Measurements from ENCODE around the gene ENOX1. TPM values are rescaled to one million over a fixed set of nuclear protein-coding genes. Genes with fewer than 3 reads are reported as not detected.

Gene ENOX1
- polyA plus RNA-seq, 1 donor (not counting 4 experiments of a cell fraction or from before 2014, with no cell fraction given) = 1.1 TPM

DNA sequence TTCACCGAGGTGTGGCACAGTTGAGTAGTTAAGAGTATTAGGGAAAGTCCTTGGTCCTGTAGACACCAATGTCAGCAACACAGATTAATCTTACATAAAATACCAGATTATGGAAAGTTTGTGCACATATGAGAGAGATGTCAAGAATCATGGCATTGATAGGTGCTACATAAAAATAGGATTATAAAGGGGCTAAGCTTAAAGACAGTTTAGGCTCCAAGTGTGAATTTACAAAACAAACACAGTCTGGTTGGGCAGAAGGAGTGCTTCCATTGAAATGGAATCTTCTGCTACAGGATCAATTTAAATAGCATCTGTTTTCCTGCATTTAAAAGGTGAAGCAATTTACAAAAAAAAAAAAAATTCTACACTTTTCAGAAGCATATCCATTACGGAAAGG lies 470.5 kb downstream of the ENOX1 start:
- dilution Hi-C loops (cut with MboI; ENCODE audit: extremely low pct_ligation_motif_present, low sequenced_read_pairs) = no loop called here
- no peak overlapping the region for H3K27ac ChIP-seq (ENCODE audit: control insufficient read depth, insufficient read depth, low read length)
- no peak overlapping the region for H3K4me2 ChIP-seq (ENCODE audit: control insufficient read depth, extremely low read depth, insufficient read depth, low read depth, low read length)
- H3K9ac ChIP-seq (ENCODE audit: control insufficient read depth, extremely low read depth, insufficient read depth, low read length) = no peak overlapping the region
- peaks cover 2% of the 10 kb centered on the region for H3K4me1 ChIP-seq (ENCODE audit: control insufficient read depth, extremely low read depth, insufficient read depth, low read length)
- no peaks in the 10 kb centered on the region for H3K79me2 ChIP-seq (ENCODE audit: control insufficient read depth, insufficient read depth, low read length)
- no peaks in the 10 kb centered on the region for H3K9me3 ChIP-seq (ENCODE audit: control insufficient read depth, low read depth, low read length)
- no peak overlapping the region for H2AFZ ChIP-seq (ENCODE audit: control insufficient read depth, low read length)
- H3K36me3 ChIP-seq (ENCODE audit: control insufficient read depth in 2 of 2, extremely low read depth in 1 of 2, insufficient read depth in 2 of 2, low read length in 2 of 2) = no peaks in the 10 kb centered on the region
- no peaks in the 10 kb centered on the region for H3K9me1 ChIP-seq (ENCODE audit: control insufficient read depth, extremely low read depth, insufficient read depth, low read length)
- DNase-seq (ENCODE audit: low read depth, low spot score) = no peak
- no peaks in the 10 kb centered on the region for H4K20me1 ChIP-seq (ENCODE audit: control insufficient read depth, extremely low read depth, insufficient read depth, low read length)
- H3K27me3 ChIP-seq (ENCODE audit: control insufficient read depth, extremely low read depth, insufficient read depth, low read length) = no peaks in the 10 kb centered on the region
- TF ChIP-seq, protein P1, sequence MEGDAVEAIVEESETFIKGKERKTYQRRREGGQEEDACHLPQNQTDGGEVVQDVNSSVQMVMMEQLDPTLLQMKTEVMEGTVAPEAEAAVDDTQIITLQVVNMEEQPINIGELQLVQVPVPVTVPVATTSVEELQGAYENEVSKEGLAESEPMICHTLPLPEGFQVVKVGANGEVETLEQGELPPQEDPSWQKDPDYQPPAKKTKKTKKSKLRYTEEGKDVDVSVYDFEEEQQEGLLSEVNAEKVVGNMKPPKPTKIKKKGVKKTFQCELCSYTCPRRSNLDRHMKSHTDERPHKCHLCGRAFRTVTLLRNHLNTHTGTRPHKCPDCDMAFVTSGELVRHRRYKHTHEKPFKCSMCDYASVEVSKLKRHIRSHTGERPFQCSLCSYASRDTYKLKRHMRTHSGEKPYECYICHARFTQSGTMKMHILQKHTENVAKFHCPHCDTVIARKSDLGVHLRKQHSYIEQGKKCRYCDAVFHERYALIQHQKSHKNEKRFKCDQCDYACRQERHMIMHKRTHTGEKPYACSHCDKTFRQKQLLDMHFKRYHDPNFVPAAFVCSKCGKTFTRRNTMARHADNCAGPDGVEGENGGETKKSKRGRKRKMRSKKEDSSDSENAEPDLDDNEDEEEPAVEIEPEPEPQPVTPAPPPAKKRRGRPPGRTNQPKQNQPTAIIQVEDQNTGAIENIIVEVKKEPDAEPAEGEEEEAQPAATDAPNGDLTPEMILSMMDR (optimal IDR thresholded peaks at IDR 0.05 in 1 of 3, IDR thresholded peaks at IDR 0.05 in 1 of 3, conservative IDR thresholded peaks at IDR 0.05 in 1 of 3; ENCODE audit: extremely low read depth in 1 of 3, insufficient read depth in 2 of 3, low read length in 3 of 3) = no peak
- no peak for TF ChIP-seq EZH2 (IDR thresholded peaks at IDR 0.05; ENCODE audit: low read length)
- no peak for FAIRE-seq
- no peak overlapping the region for H3K4me3 ChIP-seq (ENCODE audit: control insufficient read depth in 2 of 3, extremely low read depth in 1 of 3, insufficient read depth in 2 of 3, low read depth in 1 of 3, low read length in 3 of 3)

DNA sequence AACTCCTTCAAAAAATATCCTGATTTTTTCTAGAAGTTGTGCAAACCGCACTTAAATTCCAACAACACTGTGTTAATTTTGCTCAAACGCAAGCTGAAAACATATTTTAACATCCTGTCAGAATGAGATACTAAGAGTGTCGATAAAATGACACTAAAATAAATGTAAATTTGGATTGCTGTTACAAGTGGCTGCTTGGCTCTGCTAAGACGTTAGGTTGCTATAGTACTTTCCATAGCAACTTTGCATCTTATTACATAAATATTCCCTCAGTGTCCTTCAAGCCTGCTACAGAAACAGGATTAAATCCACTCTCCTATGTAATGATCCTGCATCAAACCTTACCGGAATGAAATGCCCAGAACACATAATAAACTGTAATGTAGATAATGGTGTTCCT lies 471.2 kb downstream of the ENOX1 start:
- Histone ChIP-seq H3K4me2 (ENCODE audit: control insufficient read depth, extremely low read depth, insufficient read depth, low read depth, low read length) (no peak overlapping the region), H3K79me2 (ENCODE audit: control insufficient read depth, insufficient read depth, low read length) (no peaks in the 10 kb centered on the region), H3K4me3 (ENCODE audit: control insufficient read depth in 2 of 3, extremely low read depth in 1 of 3, insufficient read depth in 2 of 3, low read depth in 1 of 3, low read length in 3 of 3) (no peak overlapping the region), H3K9me3 (ENCODE audit: control insufficient read depth, low read depth, low read length) (no peaks in the 10 kb centered on the region), H3K36me3 (ENCODE audit: control insufficient read depth in 2 of 2, extremely low read depth in 1 of 2, insufficient read depth in 2 of 2, low read length in 2 of 2) (no peaks in the 10 kb centered on the region), H3K4me1 (ENCODE audit: control insufficient read depth, extremely low read depth, insufficient read depth, low read length) (peaks cover 2% of the 10 kb centered on the region), H2AFZ (ENCODE audit: control insufficient read depth, low read length) (no peak overlapping the region), H3K27me3 (ENCODE audit: control insufficient read depth, extremely low read depth, insufficient read depth, low read length) (no peaks in the 10 kb centered on the region), H4K20me1 (ENCODE audit: control insufficient read depth, extremely low read depth, insufficient read depth, low read length) (no peaks in the 10 kb centered on the region), H3K9me1 (ENCODE audit: control insufficient read depth, extremely low read depth, insufficient read depth, low read length) (no peaks in the 10 kb centered on the region), H3K9ac (ENCODE audit: control insufficient read depth, extremely low read depth, insufficient read depth, low read length) (no peak overlapping the region), H3K27ac (ENCODE audit: control insufficient read depth, insufficient read depth, low read length) (no peak overlapping the region)
- peak; percentile 26 for FAIRE-seq
- dilution Hi-C loops (cut with MboI; ENCODE audit: extremely low pct_ligation_motif_present, low sequenced_read_pairs) = no loop called here
- no peak for DNase-seq (ENCODE audit: low read depth, low spot score)
- no peak for TF ChIP-seq EZH2 (IDR thresholded peaks at IDR 0.05; ENCODE audit: low read length)
- TF ChIP-seq, protein P1 (optimal IDR thresholded peaks at IDR 0.05 in 1 of 3, IDR thresholded peaks at IDR 0.05 in 1 of 3, conservative IDR thresholded peaks at IDR 0.05 in 1 of 3; ENCODE audit: extremely low read depth in 1 of 3, insufficient read depth in 2 of 3, low read length in 3 of 3) = no peak

All from keratinocyte (primary cell).